Colonic mucosa (tissue), 4 donors: Measurements from ENCODE around the gene MEGF6. TPM values are rescaled to one million over a fixed set of nuclear protein-coding genes. Genes with fewer than 3 reads are reported as not detected.

ENCODE experiments used
- DNase-seq: peaks from one replicate; pipeline ENCODE4 v3.0.0-alpha.2; 2020
- H3K27ac ChIP-seq: fragments of 200-600 bp; one replicate; pipeline ENCODE4 v1.8.0; 2021
- H3K27me3 ChIP-seq: fragments of 200-600 bp; one replicate; pipeline ENCODE4 v1.8.0; 2021
- H3K36me3 ChIP-seq: fragments of 200-600 bp; one replicate; pipeline ENCODE4 v1.8.0; 2021
- H3K4me1 ChIP-seq: fragments of 200-600 bp; one replicate; pipeline ENCODE4 v1.8.0; 2021; ENCODE audit warnings: mild to moderate bottlenecking
- H3K4me3 ChIP-seq: fragments of 200-600 bp; one replicate; pipeline ENCODE4 v1.8.0; 2021
- H3K9ac ChIP-seq, 2 donors: one replicate each; pipeline ENCODE4 v1.7.0; 2013; ENCODE audit warnings: control low read depth in 2 of 2, low read depth in 2 of 2, low read length in 2 of 2
- H3K9me3 ChIP-seq: fragments of 200-600 bp; one replicate; pipeline ENCODE4 v1.8.0; 2021
- CTCF ChIP-seq: fragments of 200-600 bp; IDR thresholded peaks from one replicate; pipeline ENCODE4 v1.8.0; 2022; ENCODE audit warnings: antibody characterized with exemption, mild to moderate bottlenecking
- intact Hi-C: fragments of 100-400 bp; cut with DNase I; formaldehyde crosslinking; loops from one replicate; pipeline ENCODE4 v1.14.1; 2022
- total RNA-seq, 2 donors: library from RNA; stranded (reverse); fragmentation: NEBNext Ultra II Directional in 1 of 2; extraction: Animal tissue kit (Norgen Biotek cat#: 25700) in 1 of 2; gene quantifications; one replicate each; pipeline ENCODE4 v1.2.1, GENCODE V29; 2021
- donor health status: healthy.
- donor health status: DM: no; HTN: no; CAD: no.
- donor health status: DM: no; HTN: no; CAD: no.

MEGF6 gene
- total RNA-seq, 2 donors from 2014 or later: 5.2 to 6.4 TPM

DNA sequence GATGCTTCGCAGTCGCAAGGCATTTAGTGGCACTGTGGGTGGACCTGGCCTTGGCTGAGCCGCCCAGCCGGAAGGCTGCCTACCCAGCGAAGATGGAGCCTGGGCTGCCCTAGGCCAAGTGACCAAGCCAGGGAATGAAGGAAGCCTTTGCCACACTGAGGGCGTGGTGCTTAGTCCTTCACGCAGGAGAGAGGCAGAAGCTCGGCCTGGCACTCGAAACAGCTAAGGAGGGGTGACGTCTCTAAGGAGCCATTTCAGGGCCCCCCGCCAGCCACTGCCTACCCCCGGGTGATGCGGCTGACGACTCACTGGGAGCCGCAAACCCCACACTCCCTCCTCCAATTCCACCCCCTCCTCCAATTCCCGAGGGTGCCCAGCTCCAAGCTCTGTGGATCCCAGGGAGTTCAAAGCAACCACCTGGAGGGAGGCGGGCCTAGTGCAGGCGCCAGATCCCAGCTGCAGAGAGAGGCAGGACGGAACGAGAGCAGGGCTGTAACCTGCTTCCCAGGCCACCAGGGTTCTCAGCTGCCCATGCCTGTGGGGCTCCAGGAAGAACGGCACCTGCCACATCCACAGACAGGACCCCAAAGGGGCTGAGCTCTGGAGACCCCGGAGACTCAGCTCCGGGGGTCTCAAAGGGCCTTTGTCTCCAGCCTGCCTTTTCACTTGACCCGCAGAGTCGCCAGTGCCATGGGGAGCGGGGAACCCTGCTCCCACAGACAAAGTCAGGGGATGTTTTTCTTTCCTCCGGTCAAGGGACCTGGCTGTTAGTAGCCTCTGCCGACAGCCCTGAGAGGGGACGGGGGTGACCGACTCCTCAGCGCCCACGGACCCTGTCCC lies 81.0 kb downstream of the MEGF6 start:
- intact Hi-C loops: no loop called here
- H3K4me1 ChIP-seq: peaks cover 15% of the 10 kb centered on the region
- no peaks in the 10 kb centered on the region for H3K27me3 ChIP-seq
- H3K4me3 ChIP-seq: peak overlapping the region; percentile 59
- TF ChIP-seq CTCF: no peak
- H3K27ac ChIP-seq: peak overlapping the region; percentile 44
- DNase-seq: peak; percentile 37
- peak overlapping the region; percentile 33 to 69 for H3K9ac ChIP-seq
- no peaks in the 10 kb centered on the region for H3K36me3 ChIP-seq
- no peaks in the 10 kb centered on the region for H3K9me3 ChIP-seq

- intact Hi-C loops: no loop called here
- no peaks in the 10 kb centered on the region for H3K9me3 ChIP-seq
- H3K9ac ChIP-seq: no peak overlapping the region
- peaks cover 15% of the 10 kb centered on the region for H3K4me1 ChIP-seq
- no peak overlapping the region for H3K4me3 ChIP-seq
- no peak for TF ChIP-seq CTCF
- H3K27me3 ChIP-seq: no peaks in the 10 kb centered on the region
- H3K27ac ChIP-seq: no peak overlapping the region
- H3K36me3 ChIP-seq: no peaks in the 10 kb centered on the region
- DNase-seq: no peak
Measured at GRCh38 chr1:3529099-3529729, 82.1 kb downstream of the MEGF6 start.

- Histone ChIP-seq H3K9me3 (no peaks in the 10 kb centered on the region), H3K27ac (no peak overlapping the region), H3K36me3 (no peaks in the 10 kb centered on the region), H3K9ac (no peak overlapping the region), H3K27me3 (no peaks in the 10 kb centered on the region), H3K4me3 (no peak overlapping the region), H3K4me1 (peaks cover 15% of the 10 kb centered on the region)
- no peak for TF ChIP-seq CTCF
- intact Hi-C loops: no loop called here
- DNase-seq: no peak
Measured at GRCh38 chr1:3527774-3528173, 83.5 kb downstream of the MEGF6 start.

- Histone ChIP-seq H3K27me3 (no peaks in the 10 kb centered on the region), H3K27ac (no peak overlapping the region), H3K9me3 (no peaks in the 10 kb centered on the region), H3K4me3 (no peak overlapping the region), H3K9ac (no peak overlapping the region), H3K4me1 (peaks cover 13% of the 10 kb centered on the region), H3K36me3 (no peaks in the 10 kb centered on the region)
- intact Hi-C loops: no loop called here
- TF ChIP-seq CTCF: no peak
- DNase-seq: no peak
Measured at GRCh38 chr1:3525551-3526482, 85.5 kb downstream of the MEGF6 start.

DNA sequence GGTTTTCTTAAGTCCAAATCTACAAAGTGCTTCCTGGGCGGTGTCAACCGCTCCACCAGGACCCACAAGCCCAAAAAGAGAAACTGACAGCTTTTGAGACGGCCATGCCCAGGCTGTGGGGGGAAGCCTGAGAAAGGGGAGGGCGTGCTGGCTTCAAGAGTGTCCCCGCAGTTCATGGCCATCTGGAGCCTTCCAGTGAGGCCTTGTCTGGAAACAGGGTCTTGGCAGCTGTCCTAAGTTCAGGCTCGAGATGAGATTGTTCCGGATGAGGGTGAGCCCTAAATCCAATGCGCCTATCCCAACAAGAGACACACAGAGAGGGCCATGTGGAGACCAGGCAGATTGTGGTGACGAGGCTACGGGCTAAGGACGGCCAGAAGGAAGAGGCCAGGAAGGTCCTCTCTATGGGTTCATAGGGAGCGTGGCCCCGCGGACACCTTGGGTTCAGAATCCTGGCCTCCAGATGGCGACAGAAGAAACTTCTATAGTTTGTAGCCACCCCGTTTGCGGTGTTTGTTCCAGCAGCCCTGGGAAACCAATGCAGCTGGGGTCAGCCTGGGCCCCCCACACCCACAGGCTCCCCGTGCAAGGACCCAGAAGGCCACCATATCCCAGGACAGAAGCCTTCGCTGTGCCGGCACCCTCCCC lies 86.6 kb downstream of the MEGF6 start:
- no peak for DNase-seq
- no peak overlapping the region for H3K4me3 ChIP-seq
- TF ChIP-seq CTCF: no peak
- intact Hi-C loops: no loop called here
- H3K9ac ChIP-seq: no peak overlapping the region
- H3K9me3 ChIP-seq: no peaks in the 10 kb centered on the region
- peaks cover 1% of the 10 kb centered on the region for H3K4me1 ChIP-seq
- no peaks in the 10 kb centered on the region for H3K27me3 ChIP-seq
- H3K36me3 ChIP-seq: no peaks in the 10 kb centered on the region
- H3K27ac ChIP-seq: no peak overlapping the region
